ENCODE data around the gene PAPSS2. TPM values are rescaled to one million over a fixed set of nuclear protein-coding genes. Genes with fewer than 3 reads are reported as not detected.

PAPSS2 gene
- total RNA-seq, 1 donor from 2014 or later, result 5.5 TPM

GRCh38 chr10:87715552-87716347 lies 56.1 kb downstream of the PAPSS2 start:
- FAIRE-seq (no peak), DNase-seq (ENCODE audit: low read depth) (no peak)
- no peaks in the 10 kb centered on the region for H3K27me3 ChIP-seq (ENCODE audit: control insufficient read depth, insufficient read depth, low read length)
- no peaks in the 10 kb centered on the region for H3K36me3 ChIP-seq (ENCODE audit: control insufficient read depth, insufficient read depth, low read length)
- no peak overlapping the region for H3K4me3 ChIP-seq (ENCODE audit: low read depth, low read length)
- TF ChIP-seq, protein P1, sequence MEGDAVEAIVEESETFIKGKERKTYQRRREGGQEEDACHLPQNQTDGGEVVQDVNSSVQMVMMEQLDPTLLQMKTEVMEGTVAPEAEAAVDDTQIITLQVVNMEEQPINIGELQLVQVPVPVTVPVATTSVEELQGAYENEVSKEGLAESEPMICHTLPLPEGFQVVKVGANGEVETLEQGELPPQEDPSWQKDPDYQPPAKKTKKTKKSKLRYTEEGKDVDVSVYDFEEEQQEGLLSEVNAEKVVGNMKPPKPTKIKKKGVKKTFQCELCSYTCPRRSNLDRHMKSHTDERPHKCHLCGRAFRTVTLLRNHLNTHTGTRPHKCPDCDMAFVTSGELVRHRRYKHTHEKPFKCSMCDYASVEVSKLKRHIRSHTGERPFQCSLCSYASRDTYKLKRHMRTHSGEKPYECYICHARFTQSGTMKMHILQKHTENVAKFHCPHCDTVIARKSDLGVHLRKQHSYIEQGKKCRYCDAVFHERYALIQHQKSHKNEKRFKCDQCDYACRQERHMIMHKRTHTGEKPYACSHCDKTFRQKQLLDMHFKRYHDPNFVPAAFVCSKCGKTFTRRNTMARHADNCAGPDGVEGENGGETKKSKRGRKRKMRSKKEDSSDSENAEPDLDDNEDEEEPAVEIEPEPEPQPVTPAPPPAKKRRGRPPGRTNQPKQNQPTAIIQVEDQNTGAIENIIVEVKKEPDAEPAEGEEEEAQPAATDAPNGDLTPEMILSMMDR (IDR thresholded peaks at IDR 0.05; ENCODE audit: insufficient read depth, low read length, severe bottlenecking), result no peak

GRCh38 chr10:87716348-87716670 lies 56.6 kb downstream of the PAPSS2 start:
- no peaks in the 10 kb centered on the region for H3K27me3 ChIP-seq (ENCODE audit: control insufficient read depth, insufficient read depth, low read length)
- no peaks in the 10 kb centered on the region for H3K36me3 ChIP-seq (ENCODE audit: control insufficient read depth, insufficient read depth, low read length)
- H3K4me3 ChIP-seq (ENCODE audit: low read depth, low read length), result no peak overlapping the region
- TF ChIP-seq, protein P1 (IDR thresholded peaks at IDR 0.05; ENCODE audit: insufficient read depth, low read length, severe bottlenecking), result no peak
- FAIRE-seq (no peak), DNase-seq (ENCODE audit: low read depth) (no peak)

DNA sequence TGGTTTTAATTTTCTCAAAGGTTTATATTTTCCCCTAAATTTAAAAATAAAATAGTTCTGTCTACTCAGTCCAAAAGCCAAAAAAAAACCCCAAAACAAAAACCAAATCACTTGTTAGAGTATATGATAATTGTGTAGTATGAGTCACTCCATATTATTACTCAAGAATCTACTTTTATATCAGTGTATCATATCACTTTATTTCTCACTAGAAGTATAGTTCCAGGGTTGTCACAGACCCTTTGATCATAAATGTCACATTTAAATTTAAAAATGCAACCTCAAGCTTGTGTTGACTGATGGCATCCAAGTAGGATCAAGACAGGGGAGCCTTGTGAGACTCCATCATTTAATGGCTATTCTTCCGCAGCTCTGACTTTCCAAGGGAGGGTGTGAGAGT lies 61.0 kb downstream of the PAPSS2 start:
- no peak overlapping the region for H3K4me3 ChIP-seq (ENCODE audit: low read depth, low read length)
- TF ChIP-seq, protein P1 (IDR thresholded peaks at IDR 0.05; ENCODE audit: insufficient read depth, low read length, severe bottlenecking), result no peak
- no peaks in the 10 kb centered on the region for H3K27me3 ChIP-seq (ENCODE audit: control insufficient read depth, insufficient read depth, low read length)
- no peak for DNase-seq (ENCODE audit: low read depth)
- H3K36me3 ChIP-seq (ENCODE audit: control insufficient read depth, insufficient read depth, low read length), result no peaks in the 10 kb centered on the region
- FAIRE-seq, result no peak

DNA sequence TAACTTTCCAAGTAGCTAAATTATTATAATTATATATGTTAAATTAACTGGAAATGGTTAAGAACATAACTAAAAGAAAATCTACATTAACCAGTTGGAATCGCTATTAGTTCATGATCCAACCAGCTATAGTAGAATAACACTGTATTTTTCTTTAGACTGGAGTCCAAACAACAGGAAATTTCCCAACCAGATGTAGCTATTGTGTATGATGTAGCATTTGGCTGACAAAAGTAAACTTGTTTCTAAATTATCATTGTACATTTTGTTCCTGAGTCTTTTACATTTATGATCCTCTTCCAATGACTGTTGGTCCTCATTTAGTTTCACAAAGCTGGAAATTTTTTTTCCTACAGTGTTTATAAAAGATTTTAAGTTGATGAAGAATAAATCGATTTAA lies 62.1 kb downstream of the PAPSS2 start:
- FAIRE-seq (no peak), DNase-seq (ENCODE audit: low read depth) (no peak)
- H3K27me3 ChIP-seq (ENCODE audit: control insufficient read depth, insufficient read depth, low read length), result no peaks in the 10 kb centered on the region
- H3K4me3 ChIP-seq (ENCODE audit: low read depth, low read length), result no peak overlapping the region
- TF ChIP-seq, protein P1 (IDR thresholded peaks at IDR 0.05; ENCODE audit: insufficient read depth, low read length, severe bottlenecking), result no peak
- no peaks in the 10 kb centered on the region for H3K36me3 ChIP-seq (ENCODE audit: control insufficient read depth, insufficient read depth, low read length)

GRCh38 chr10:87722716-87723115 lies 63.0 kb downstream of the PAPSS2 start:
- H3K4me3 ChIP-seq (ENCODE audit: low read depth, low read length), result no peak overlapping the region
- no peak for FAIRE-seq
- no peaks in the 10 kb centered on the region for H3K27me3 ChIP-seq (ENCODE audit: control insufficient read depth, insufficient read depth, low read length)
- H3K36me3 ChIP-seq (ENCODE audit: control insufficient read depth, insufficient read depth, low read length), result no peaks in the 10 kb centered on the region
- DNase-seq (ENCODE audit: low read depth), result no peak
- TF ChIP-seq, protein P1 (IDR thresholded peaks at IDR 0.05; ENCODE audit: insufficient read depth, low read length, severe bottlenecking), result no peak

- TF ChIP-seq, protein P1 (IDR thresholded peaks at IDR 0.05; ENCODE audit: insufficient read depth, low read length, severe bottlenecking), result no peak
- Histone ChIP-seq H3K36me3 (ENCODE audit: control insufficient read depth, insufficient read depth, low read length) (no peaks in the 10 kb centered on the region), H3K27me3 (ENCODE audit: control insufficient read depth, insufficient read depth, low read length) (no peaks in the 10 kb centered on the region), H3K4me3 (ENCODE audit: low read depth, low read length) (no peak overlapping the region)
- peak; percentile 38 for DNase-seq (ENCODE audit: low read depth)
- no peak for FAIRE-seq
These were observed 63.8 kb downstream of the PAPSS2 start for GRCh38 chr10:87723500-87723899.

Data from bronchial epithelial cell (primary cell).